Mesenchymal stem cell (in vitro differentiated cells and primary cell): ENCODE measurements around the gene METTL8.
A peak's percentile ranks its signal among the peaks of the same experiment; 100 is the strongest.
"Not testable (repeated sequence)": the region's sequence is repeated elsewhere in the genome, so short reads cannot be mapped to it uniquely, and the experiment has no call there.

Source experiments
- DNase-seq: peaks from one replicate; pipeline ENCODE4 v3.0.0-alpha.2; 2013
- H2AFZ ChIP-seq: one replicate; pipeline ENCODE4 v1.6.1; 2013; ENCODE audit warnings: low read depth, mild to moderate bottlenecking, control low read depth, inconsistent platforms, low read length, moderate library complexity
- H2AK5ac ChIP-seq: 2 replicates; pipeline ENCODE4 v1.6.1; 2013; ENCODE audit warnings: low read length, moderate library complexity, mild to moderate bottlenecking, inconsistent platforms; ENCODE audit not compliant: severe bottlenecking
- H2BK120ac ChIP-seq: one replicate; pipeline ENCODE4 v1.6.1; 2013; ENCODE audit warnings: low read depth, mild to moderate bottlenecking, inconsistent platforms, low read length, moderate library complexity
- H2BK12ac ChIP-seq, 2 experiments: one replicate each; pipeline ENCODE4 v1.6.1; 2013; ENCODE audit warnings: inconsistent platforms in 2 of 2, low read length in 2 of 2, mild to moderate bottlenecking in 2 of 2, moderate library complexity in 2 of 2, control low read depth in 1 of 2
- H2BK15ac ChIP-seq: one replicate; pipeline ENCODE4 v1.6.1; 2013; ENCODE audit warnings: mild to moderate bottlenecking, low read depth, inconsistent platforms; ENCODE audit not compliant: poor library complexity, severe bottlenecking
- H2BK5ac ChIP-seq: 2 replicates; pipeline ENCODE4 v1.6.1; 2013; ENCODE audit warnings: low read depth, mild to moderate bottlenecking, low read length, control low read depth, inconsistent platforms; ENCODE audit not compliant: poor library complexity, severe bottlenecking
- H3K14ac ChIP-seq, 2 experiments: one replicate each; pipeline ENCODE4 v1.6.1; 2013; ENCODE audit warnings: inconsistent platforms in 2 of 2, low read length in 2 of 2, control low read depth in 1 of 2, mild to moderate bottlenecking in 1 of 2, moderate library complexity in 1 of 2
- H3K18ac ChIP-seq, 2 experiments: one replicate each; pipeline ENCODE4 v1.6.1; 2013; ENCODE audit warnings: inconsistent platforms in 2 of 2, low read length in 2 of 2, control low read depth in 1 of 2, low read depth in 1 of 2, mild to moderate bottlenecking in 1 of 2
- H3K23ac ChIP-seq, 2 experiments: one replicate each; pipeline ENCODE4 v1.6.1; 2013; ENCODE audit warnings: inconsistent platforms in 2 of 2, low read length in 2 of 2, mild to moderate bottlenecking in 2 of 2, moderate library complexity in 2 of 2, control low read depth in 1 of 2
- H3K27ac ChIP-seq: 2 replicates; pipeline ENCODE4 v1.5.1; 2013; ENCODE audit warnings: mild to moderate bottlenecking, moderate library complexity, low read length, control low read depth, inconsistent platforms; ENCODE audit not compliant: poor library complexity, severe bottlenecking
- H3K27me3 ChIP-seq, 2 experiments: 2 replicates each; pipeline versions ENCODE4 v1.6.1 to v1.7.0; 2013; ENCODE audit warnings: low read length in 2 of 2, mild to moderate bottlenecking in 2 of 2, moderate library complexity in 2 of 2, control low read depth in 1 of 2, inconsistent platforms in 1 of 2; ENCODE audit not compliant: control insufficient read depth in 1 of 2, insufficient read depth in 1 of 2
- H3K36me3 ChIP-seq, 2 experiments: 2 replicates each; pipeline versions ENCODE4 v1.6.1 to v1.7.0; 2013; ENCODE audit warnings: low read length in 2 of 2, control low read depth in 1 of 2, inconsistent platforms in 1 of 2, low read depth in 1 of 2, mild to moderate bottlenecking in 1 of 2; ENCODE audit not compliant: insufficient read depth in 2 of 2, control insufficient read depth in 1 of 2
- H3K4ac ChIP-seq, 2 experiments: one replicate each; pipeline ENCODE4 v1.6.1; 2013; ENCODE audit warnings: inconsistent platforms in 2 of 2, low read length in 2 of 2, mild to moderate bottlenecking in 2 of 2, moderate library complexity in 2 of 2, control low read depth in 1 of 2, low read depth in 1 of 2
- H3K4me1 ChIP-seq: 2 replicates; pipeline ENCODE4 v1.6.1; 2013; ENCODE audit warnings: low read depth, low read length, control low read depth; ENCODE audit not compliant: control insufficient read depth, insufficient read depth
- H3K4me2 ChIP-seq: 2 replicates; pipeline ENCODE4 v1.6.1; 2013; ENCODE audit warnings: low read length, mild to moderate bottlenecking, inconsistent platforms; ENCODE audit not compliant: poor library complexity, severe bottlenecking
- H3K4me3 ChIP-seq, 2 experiments: 2 replicates each; pipeline versions ENCODE4 v1.5.1 to v1.7.0; 2013; ENCODE audit warnings: low read length in 2 of 2, mild to moderate bottlenecking in 2 of 2, control low read depth in 1 of 2, low read depth in 1 of 2; ENCODE audit not compliant: insufficient read depth in 1 of 2
- H3K79me1 ChIP-seq: replicated peaks from 2 replicates; pipeline ENCODE4 v1.6.1; 2013; ENCODE audit warnings: mild to moderate bottlenecking, control low read depth, low read length, inconsistent platforms; ENCODE audit not compliant: poor library complexity, severe bottlenecking
- H3K9ac ChIP-seq: 2 replicates; pipeline ENCODE4 v1.7.0; 2013; ENCODE audit warnings: mild to moderate bottlenecking, low read length, moderate library complexity
- H3K9me3 ChIP-seq: 2 replicates; pipeline ENCODE4 v1.7.0; 2013; ENCODE audit warnings: mild to moderate bottlenecking, low read length; ENCODE audit not compliant: control insufficient read depth
- H4K8ac ChIP-seq: one replicate; pipeline ENCODE4 v1.6.1; 2013; ENCODE audit warnings: inconsistent platforms, mild to moderate bottlenecking, low read length, moderate library complexity
- H4K91ac ChIP-seq: one replicate; pipeline ENCODE4 v1.6.1; 2013; ENCODE audit warnings: mild to moderate bottlenecking, low read length, inconsistent platforms
- WGBS: methylation state at CpG from one replicate; pipeline ENCODE4 v1.1.7; 2013; ENCODE audit warnings: mixed read lengths; 5-methylcytosine and 5-hydroxymethylcytosine counted together

Gene METTL8

DNA sequence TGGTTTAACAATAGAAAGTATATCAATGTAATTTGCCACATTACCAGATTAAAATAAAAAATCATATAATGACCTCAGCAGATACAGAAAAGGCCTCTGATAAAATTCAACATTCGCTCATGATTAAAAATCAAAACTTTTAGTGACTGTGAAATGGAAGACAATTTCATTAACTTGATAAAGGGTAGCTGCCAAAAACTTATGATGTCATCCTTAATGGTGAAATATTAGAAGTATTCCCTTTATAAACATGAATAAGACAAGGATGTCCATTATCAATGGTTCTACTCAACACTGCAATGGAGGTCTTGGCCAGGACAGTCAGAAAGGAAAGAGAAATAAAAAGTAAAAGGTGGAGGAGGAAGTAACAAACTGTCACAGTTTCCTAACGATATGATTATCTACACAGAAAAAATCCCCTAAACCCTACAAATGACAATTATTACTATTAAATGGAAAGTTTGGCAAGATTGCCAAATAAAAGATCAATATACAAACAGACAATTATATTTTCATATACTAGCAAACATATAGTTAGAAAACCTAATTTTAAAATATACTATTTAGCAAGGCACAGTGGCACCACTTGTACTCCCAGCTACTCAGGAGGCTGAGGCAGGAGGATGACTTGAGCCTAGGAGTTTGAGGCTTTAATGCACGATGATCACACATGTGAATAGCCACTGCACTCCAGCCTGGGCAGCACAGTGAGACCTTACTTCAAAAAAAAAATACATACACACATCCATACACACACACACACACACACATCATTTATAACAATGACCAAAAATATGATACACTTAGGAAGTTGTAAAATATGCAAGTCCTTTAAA lies 12.8 kb downstream of the METTL8 start:
- Histone ChIP-seq H3K27ac (no peak overlapping the region), H3K9me3 (peaks cover 15% of the 10 kb centered on the region), H3K9ac (no peak overlapping the region), H2BK120ac (no peak overlapping the region), H3K27me3 (no peaks in the 10 kb centered on the region), H3K4ac (no peak overlapping the region), H2AK5ac (no peak overlapping the region), H4K91ac (no peak overlapping the region), H3K4me2 (no peak overlapping the region), H3K4me1 (peaks cover 2% of the 10 kb centered on the region), H3K23ac (no peak overlapping the region), H2AFZ (no peak overlapping the region), H3K14ac (no peak overlapping the region), H2BK15ac (no peak overlapping the region), H3K79me1 (peaks cover 27% of the 10 kb centered on the region), H3K4me3 (no peak overlapping the region), H4K8ac (no peak overlapping the region), H3K18ac (no peak overlapping the region), H3K36me3 (peaks cover 0 to 6% of the 10 kb centered on the region in 2 experiments), H2BK5ac (no peak overlapping the region), H2BK12ac (no peak overlapping the region)
- no peak for DNase-seq
- WGBS = 100% methylated on average over 1 of the region's 3 CpGs

DNA sequence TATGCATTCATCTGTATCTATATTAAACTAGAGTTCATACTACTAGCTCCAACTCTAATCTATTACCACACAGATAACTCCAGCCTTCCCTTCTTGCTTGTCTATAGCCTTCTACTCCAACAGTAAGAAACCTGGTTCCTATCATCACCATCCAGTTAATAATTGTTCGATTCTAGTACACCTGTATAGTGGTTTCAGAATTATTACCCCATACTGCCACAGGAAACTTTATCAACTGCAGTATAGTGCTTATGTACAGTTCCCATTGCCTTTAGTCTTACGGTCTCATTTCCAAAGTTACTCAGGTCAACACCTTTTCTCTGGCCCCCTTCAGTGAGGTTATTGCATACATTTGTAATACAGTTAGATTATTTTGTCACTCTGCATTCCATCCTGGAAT lies 14.5 kb downstream of the METTL8 start:
- no peak overlapping the region for H3K18ac ChIP-seq
- H3K79me1 ChIP-seq = peaks cover 21% of the 10 kb centered on the region
- no peak overlapping the region for H3K9ac ChIP-seq
- no peak overlapping the region for H2BK12ac ChIP-seq
- H2AK5ac ChIP-seq = no peak overlapping the region
- no peak overlapping the region for H4K91ac ChIP-seq
- peaks cover 15% of the 10 kb centered on the region for H3K9me3 ChIP-seq
- H3K14ac ChIP-seq = no peak overlapping the region
- H2BK5ac ChIP-seq = no peak overlapping the region
- no peak overlapping the region for H4K8ac ChIP-seq
- DNase-seq = no peak
- no peak overlapping the region for H3K4ac ChIP-seq
- no peak overlapping the region for H3K27ac ChIP-seq
- H3K4me2 ChIP-seq = no peak overlapping the region
- H2AFZ ChIP-seq = no peak overlapping the region
- 100% methylated on average over 2 of the region's 2 CpGs for WGBS
- H3K36me3 ChIP-seq = peaks cover 0 to 6% of the 10 kb centered on the region in 2 experiments
- no peak overlapping the region for H3K23ac ChIP-seq
- peaks cover 2% of the 10 kb centered on the region for H3K4me1 ChIP-seq
- no peak overlapping the region for H3K4me3 ChIP-seq
- no peak overlapping the region for H2BK15ac ChIP-seq
- H3K27me3 ChIP-seq = no peaks in the 10 kb centered on the region
- H2BK120ac ChIP-seq = no peak overlapping the region

DNA sequence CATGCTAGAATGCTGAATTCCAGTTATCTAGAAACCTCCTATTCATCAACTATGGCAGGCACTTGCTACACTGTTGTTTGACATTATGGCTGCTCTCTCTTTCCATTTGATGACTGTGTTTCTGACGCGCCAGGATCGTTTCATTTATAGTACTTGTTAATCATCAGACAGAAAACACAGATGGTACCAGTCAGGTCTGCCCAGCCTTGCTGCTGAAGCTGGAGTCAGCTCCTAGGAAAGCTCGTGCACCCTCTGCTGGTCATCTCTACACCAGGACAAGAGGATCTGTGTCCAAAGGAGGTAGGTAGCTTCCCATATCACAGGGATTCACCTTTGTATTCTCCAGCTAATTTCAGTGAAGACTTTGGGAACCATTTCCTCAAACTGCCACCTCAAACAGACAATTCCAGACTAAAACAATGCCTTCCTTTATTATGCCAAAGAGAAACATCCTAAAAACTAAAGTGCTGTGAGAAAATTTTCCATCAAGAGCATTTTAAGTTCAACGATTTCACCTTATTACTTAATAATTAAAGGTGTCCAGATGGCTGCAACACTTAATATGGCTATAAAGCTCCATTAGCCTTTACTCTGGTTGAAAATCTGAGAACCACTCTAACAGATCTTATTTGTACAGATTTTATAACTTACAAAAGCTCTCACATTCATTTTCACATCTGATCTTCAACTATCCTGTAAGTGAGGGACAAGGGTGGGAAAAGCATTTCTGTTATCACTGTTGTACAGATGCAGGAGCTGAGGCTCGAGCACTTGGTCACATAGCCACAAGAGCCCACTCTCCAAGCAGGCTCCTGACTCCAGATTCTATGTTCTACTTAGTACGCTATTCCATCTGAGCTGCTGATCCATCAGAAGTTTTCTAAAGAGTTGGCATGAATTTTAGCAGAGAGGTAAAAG lies 17.5 kb downstream of the METTL8 start:
- H3K27me3 ChIP-seq = no peaks in the 10 kb centered on the region
- no peak overlapping the region for H3K23ac ChIP-seq
- no peak overlapping the region for H2AFZ ChIP-seq
- peak; percentile 95 for DNase-seq
- peaks cover 2% of the 10 kb centered on the region for H3K4me1 ChIP-seq
- H3K14ac ChIP-seq = no peak overlapping the region
- no peak overlapping the region for H2BK5ac ChIP-seq
- peaks cover 11% of the 10 kb centered on the region for H3K79me1 ChIP-seq
- no peak overlapping the region for H3K4me2 ChIP-seq
- H2BK15ac ChIP-seq = no peak overlapping the region
- WGBS = 32% methylated on average over 7 of the region's 7 CpGs
- H3K27ac ChIP-seq = peak overlapping the region; percentile 72
- no peak overlapping the region for H2BK120ac ChIP-seq
- no peaks in the 10 kb centered on the region for H3K9me3 ChIP-seq
- H4K91ac ChIP-seq = no peak overlapping the region
- H3K4me3 ChIP-seq = no peak overlapping the region
- no peak overlapping the region for H2BK12ac ChIP-seq
- peak overlapping the region; percentile 26 for H3K9ac ChIP-seq
- no peaks in the 10 kb centered on the region for H3K36me3 ChIP-seq
- no peak overlapping the region for H3K18ac ChIP-seq
- no peak overlapping the region for H2AK5ac ChIP-seq
- no peak overlapping the region for H4K8ac ChIP-seq
- H3K4ac ChIP-seq = no peak overlapping the region

GRCh38 chr2:171414645-171415044 lies 19.1 kb downstream of the METTL8 start:
- not testable (repeated sequence) for H3K9ac ChIP-seq, H2BK120ac ChIP-seq
- WGBS = 96% methylated on average over 4 of the region's 4 CpGs

More at GRCh38 chr2:171414645-171415044, 19.1 kb downstream of the METTL8 start:
- not testable (repeated sequence) for H3K4me2 ChIP-seq, H3K23ac ChIP-seq, H4K8ac ChIP-seq, H2BK15ac ChIP-seq, DNase-seq, H3K4me1 ChIP-seq, H2BK12ac ChIP-seq, H3K4ac ChIP-seq, H3K14ac ChIP-seq, H3K27me3 ChIP-seq, H2BK5ac ChIP-seq, H2AFZ ChIP-seq, H3K36me3 ChIP-seq, H3K9me3 ChIP-seq, H3K18ac ChIP-seq, H3K4me3 ChIP-seq, H4K91ac ChIP-seq, H2AK5ac ChIP-seq, H3K27ac ChIP-seq
- peaks cover 12% of the 10 kb centered on the region for H3K79me1 ChIP-seq
